Heart left ventricle (tissue), 13 donors: ENCODE measurements around the gene CCDC86.

Experiments
- CTCF ChIP-seq, 12 donors: fragments of 200-600 bp; sonication (generic) in 4 of 12; IDR thresholded peaks; one replicate each; pipeline versions ENCODE4 v1.5.0 to v1.8.0; 2018 to 2022; ENCODE audit warnings: antibody characterized with exemption in 12 of 12, mild to moderate bottlenecking in 5 of 12
- POLR2A ChIP-seq, 2 donors: fragments of 450-650 bp; IDR thresholded peaks; one replicate each; pipeline ENCODE4 v1.6.1; 2017; ENCODE audit warnings: antibody characterized with exemption in 2 of 2, mild to moderate bottlenecking in 2 of 2, moderate library complexity in 2 of 2
- donor health status: ischemic (EF 13 %, LVEDD 7.1; RV severe dilation, severe dysfunction).
- donor health status: DM: no; HTN: yes; CAD: no.
- donor health status: DM: no; HTN: no; CAD: no.
- donor health status: ischemic (EF 25% LVEDD 6.9; RV normal size, moderate dysfunction).
- donor health status: ischemic (EF 25% LVEDD 5.7; RV mildly dilated, moderate dysfunction).
- donor health status: ischemic (EF 35%, LVEDD 5.7; RV mildly dilated, moderate dysfunction).
- donor health status: nonischemic (EF 11% LVEDD 7.7; RV severe dilation, severe dysfunction).
- donor health status: DM: yes; HTN: yes; CAD: no.
- donor health status: PGD.
- donor health status: ischemic (EF 29% LVEDD 5.4; RV normal size, mild dysfunction).
- donor health status: nonischemic (EF 23%, LVEDD 6.1; RV moderate dilation, normal function).

- TF ChIP-seq CTCF (IDR thresholded peaks at IDR 0.05) (no peak), POLR2A (IDR thresholded peaks at IDR 0.05) (no peak)
Measured at GRCh38 chr11:60847896-60848295, 6.0 kb downstream of the CCDC86 start.
